K562 (cell line): ENCODE results near the gene MYO1F. TPM values are rescaled to one million over a fixed set of nuclear protein-coding genes. Genes with fewer than 3 reads are reported as not detected.

Source experiments
- ARID1B ChIP-seq: fragments of 450-650 bp; IDR thresholded peaks from 2 replicates; pipeline ENCODE4 v1.6.1; 2016; ENCODE audit warnings: antibody characterized with exemption, mild to moderate bottlenecking, inconsistent platforms
- BRCA1 ChIP-seq, 2 experiments: fragments of 450-650 bp in 1 of 2; sonication (generic) in 1 of 2; formaldehyde crosslinking in 1 of 2; IDR thresholded peaks; 2 replicates each; pipeline versions ENCODE4 v1.5.0 to v1.6.1; 2017 to 2020; ENCODE audit warnings: mild to moderate bottlenecking in 1 of 2, missing genetic modification reagents in 1 of 2
- EGR1 ChIP-seq: fragments of 450-650 bp; conservative IDR thresholded peaks from 2 replicates; pipeline ENCODE4 v1.6.1; 2017; ENCODE audit warnings: mild to moderate bottlenecking
- EP400 ChIP-seq: fragments of 450-650 bp; IDR thresholded peaks from 2 replicates; pipeline ENCODE4 v1.6.1; 2017; ENCODE audit warnings: antibody characterized with exemption, mild to moderate bottlenecking, moderate library complexity
- ESRRB ChIP-seq: fragments of 250-450 bp; sonication (Bioruptor Pico); IDR thresholded peaks from 2 replicates; pipeline ENCODE4 v1.5.0; 2020; ENCODE audit warnings: mild to moderate bottlenecking, moderate library complexity, borderline replicate concordance
- FOXA3 ChIP-seq, 2 experiments: fragments of 450-650 bp in 1 of 2; sonication (generic) in 1 of 2; formaldehyde crosslinking; IDR thresholded peaks in 1 of 2; conservative IDR thresholded peaks in 1 of 2; 2 replicates each; pipeline versions ENCODE4 v1.4.0 to v1.8.0; 2020 to 2022; ENCODE audit warnings: mild to moderate bottlenecking in 2 of 2, missing genetic modification reagents in 1 of 2
- HNRNPL ChIP-seq: fragments of 200-400 bp; formaldehyde crosslinking; IDR thresholded peaks from 2 replicates; pipeline ENCODE4 v1.6.1; 2017; ENCODE audit warnings: low read depth, mild to moderate bottlenecking, low read length
- MEF2A ChIP-seq: IDR thresholded peaks from 2 replicates; pipeline ENCODE4 v1.6.1; 2011; ENCODE audit warnings: low read depth, mild to moderate bottlenecking, low read length, moderate library complexity; ENCODE audit not compliant: control insufficient read depth
- MTA3 ChIP-seq: fragments of 450-650 bp; formaldehyde crosslinking; IDR thresholded peaks from 2 replicates; pipeline ENCODE4 v1.6.1; 2017; ENCODE audit warnings: mild to moderate bottlenecking, borderline replicate concordance
- NFXL1 ChIP-seq: fragments of 450-650 bp; formaldehyde crosslinking; IDR thresholded peaks from 2 replicates; pipeline ENCODE4 v1.4.0; 2021; ENCODE audit warnings: mild to moderate bottlenecking
- PHTF2 ChIP-seq: fragments of 250-450 bp; sonication (Bioruptor Pico); IDR thresholded peaks from 2 replicates; pipeline ENCODE4 v1.5.0; 2021; ENCODE audit warnings: mild to moderate bottlenecking
- POLR2G ChIP-seq: fragments of 200-400 bp; formaldehyde crosslinking; IDR thresholded peaks from 2 replicates; pipeline ENCODE4 v1.6.1; 2017; ENCODE audit warnings: low read depth, mild to moderate bottlenecking, antibody characterized with exemption, low read length, moderate library complexity
- POLR2H ChIP-seq: IDR thresholded peaks from 2 replicates; pipeline ENCODE4 v1.6.1; 2016; ENCODE audit warnings: missing genetic modification characterization, low read depth, mild to moderate bottlenecking, control low read depth, missing compliant biosample characterization, moderate library complexity
- RAD51 ChIP-seq: fragments of 450-650 bp; IDR thresholded peaks from 2 replicates; pipeline ENCODE4 v1.7.1; 2016; ENCODE audit warnings: low read depth, mild to moderate bottlenecking, borderline replicate concordance
- SREBF1 ChIP-seq: fragments of 150-350 bp; IDR thresholded peaks from 2 replicates; pipeline ENCODE4 v1.6.1; 2014; ENCODE audit warnings: antibody characterized with exemption, low read depth, low read length, borderline replicate concordance
- ZNF197 ChIP-seq: fragments of 200-800 bp; sonication (Bioruptor generic); IDR thresholded peaks from 2 replicates; pipeline ENCODE4 v1.6.1; 2016; ENCODE audit warnings: low read depth, missing genetic modification characterization, missing compliant biosample characterization
- ZNF76 ChIP-seq: fragments of 250-450 bp; sonication (Bioruptor Pico); IDR thresholded peaks from 2 replicates; pipeline ENCODE4 v1.4.0; 2020; ENCODE audit warnings: mild to moderate bottlenecking, moderate library complexity, borderline replicate concordance
- ZNF780A ChIP-seq: fragments of 250-450 bp; sonication (Bioruptor Pico); IDR thresholded peaks from 2 replicates; pipeline ENCODE4 v1.5.0; 2021; ENCODE audit warnings: mild to moderate bottlenecking
- polyA plus RNA-seq, 8 experiments: library from polyadenylated mRNA; depleted of rRNA in 4 of 8; stranded (reverse) in 5 of 8; unstranded in 3 of 8; fragments of >200 nt; fragmentation: Nextera tagmentation in 2 of 8; fragmentation: Illumina TruSeq in 1 of 8; extraction: Ambion mirVana in 2 of 8; extraction: Trizol in 1 of 8; gene quantifications; 2 replicates each; pipeline versions ENCODE4 v1.2.1 to v1.2.3, GENCODE V29; 2011 to 2014; ENCODE audit warnings: inconsistent platforms in 1 of 8, missing spikeins in 1 of 8
- total RNA-seq, 7 experiments: library from RNA; depleted of rRNA in 6 of 7; stranded (reverse); fragments of >200 nt in 6 of 7; fragmentation: Illumina TruSeq in 2 of 7; extraction: Trizol in 2 of 7; gene quantifications; 2 replicates each; pipeline versions ENCODE4 v1.2.1 to v1.2.3, GENCODE V29; 2011 to 2021; ENCODE audit warnings: low replicate concordance in 1 of 7
- TF ChIP-seq, protein P1 (sequence below): fragments of 450-650 bp; formaldehyde crosslinking; IDR thresholded peaks from 2 replicates; pipeline ENCODE4 v1.4.0; 2022; ENCODE audit warnings: missing genetic modification characterization
- TF ChIP-seq, protein P2 (sequence below): sonication (generic); formaldehyde crosslinking; IDR thresholded peaks from 2 replicates; pipeline ENCODE4 v1.8.0; 2023; ENCODE audit warnings: mild to moderate bottlenecking, missing genetic modification reagents
- TF ChIP-seq, protein P3 (sequence below): sonication (generic); formaldehyde crosslinking; IDR thresholded peaks from 2 replicates; pipeline ENCODE4 v1.9.0; 2022; ENCODE audit warnings: mild to moderate bottlenecking, missing genetic modification reagents
- TF ChIP-seq, protein P4 (sequence below): fragments of 450-650 bp; IDR thresholded peaks from 2 replicates; pipeline ENCODE4 v1.7.1; 2018; ENCODE audit warnings: mild to moderate bottlenecking, low read depth; ENCODE audit not compliant: partially characterized antibody

MYO1F gene
- total and polyA plus RNA-seq, 9 of the 15 experiments (the other 6 are each of a cell fraction or from before 2014, with no cell fraction given): 0.78 to 9.4 (median 4.3) TPM

DNA sequence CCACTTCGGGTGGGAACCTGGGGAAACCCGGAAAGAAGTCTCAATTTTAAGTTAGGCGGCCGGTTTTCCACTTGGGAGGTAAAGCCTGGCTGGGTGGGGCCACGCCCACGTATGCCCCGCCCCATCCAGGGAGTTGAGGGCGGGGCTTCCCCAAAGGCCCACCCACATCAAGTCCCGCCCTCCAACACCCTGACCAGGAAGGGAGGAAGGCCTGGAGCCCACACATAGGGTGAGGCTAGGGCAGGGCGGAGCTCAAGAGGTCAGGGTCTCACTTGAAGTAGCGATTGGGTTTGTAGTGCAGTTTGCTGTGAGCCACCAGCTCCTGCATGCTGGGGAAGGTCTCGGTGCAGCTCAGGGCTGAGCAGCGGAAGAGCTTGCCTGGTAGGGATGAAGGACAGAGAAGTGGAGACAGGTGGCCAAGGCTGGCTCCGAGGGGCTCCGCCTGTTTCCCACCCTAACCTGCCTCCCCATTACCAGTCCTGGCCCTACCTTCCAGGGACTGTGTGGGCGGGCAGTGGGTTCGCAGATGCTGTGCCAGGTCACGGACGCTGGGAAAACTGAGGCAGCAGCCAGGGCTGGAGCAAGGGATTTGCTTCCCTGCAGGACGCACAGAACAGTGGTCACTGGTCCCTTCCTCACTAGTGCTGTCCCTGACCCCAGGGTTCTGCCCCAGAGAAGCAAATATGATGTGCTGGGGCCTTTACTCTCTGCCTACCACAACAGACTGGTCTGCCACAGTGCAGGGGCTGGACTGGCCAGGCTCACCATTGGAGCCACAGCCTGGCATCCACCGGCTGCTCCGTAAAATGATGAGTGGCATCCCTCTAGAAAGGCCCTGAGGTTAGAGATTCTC is 64.9 kb downstream of the MYO1F start (continued):
- TF ChIP-seq, protein P1, sequence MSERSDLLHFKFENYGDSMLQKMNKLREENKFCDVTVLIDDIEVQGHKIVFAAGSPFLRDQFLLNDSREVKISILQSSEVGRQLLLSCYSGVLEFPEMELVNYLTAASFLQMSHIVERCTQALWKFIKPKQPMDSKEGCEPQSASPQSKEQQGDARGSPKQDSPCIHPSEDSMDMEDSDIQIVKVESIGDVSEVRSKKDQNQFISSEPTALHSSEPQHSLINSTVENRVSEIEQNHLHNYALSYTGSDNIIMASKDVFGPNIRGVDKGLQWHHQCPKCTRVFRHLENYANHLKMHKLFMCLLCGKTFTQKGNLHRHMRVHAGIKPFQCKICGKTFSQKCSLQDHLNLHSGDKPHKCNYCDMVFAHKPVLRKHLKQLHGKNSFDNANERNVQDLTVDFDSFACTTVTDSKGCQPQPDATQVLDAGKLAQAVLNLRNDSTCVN: no peak
- TF ChIP-seq ZNF780A (CRISPR knock-in tag) (no peak), NFXL1 (no peak), POLR2H (tag) (no peak), MTA3 (no peak), EP400 (no peak), PHTF2 (CRISPR knock-in tag) (no peak), MEF2A (no peak), ESRRB (CRISPR knock-in tag) (no peak), ZNF197 (CRISPR knock-in tag) (no peak), RAD51 (no peak), EGR1 (peak; percentile 93), FOXA3 (CRISPR knock-in tag; conservative IDR thresholded peaks at IDR 0.05 in 1 of 2, IDR thresholded peaks at IDR 0.05 in 1 of 2) (no peak), BRCA1 (IDR thresholded peaks at IDR 0.05) (no peak), BRCA1 (CRISPR knock-in tag; IDR thresholded peaks at IDR 0.05) (0 out of 2 replicates have a peak, but pooled peaks have one; percentile 64), SREBF1 (no peak), ARID1B (no peak), HNRNPL (no peak), POLR2G (no peak; the same call in 1 of the 2 replicates), ZNF76 (CRISPR knock-in tag) (no peak)
- TF ChIP-seq, protein P2, sequence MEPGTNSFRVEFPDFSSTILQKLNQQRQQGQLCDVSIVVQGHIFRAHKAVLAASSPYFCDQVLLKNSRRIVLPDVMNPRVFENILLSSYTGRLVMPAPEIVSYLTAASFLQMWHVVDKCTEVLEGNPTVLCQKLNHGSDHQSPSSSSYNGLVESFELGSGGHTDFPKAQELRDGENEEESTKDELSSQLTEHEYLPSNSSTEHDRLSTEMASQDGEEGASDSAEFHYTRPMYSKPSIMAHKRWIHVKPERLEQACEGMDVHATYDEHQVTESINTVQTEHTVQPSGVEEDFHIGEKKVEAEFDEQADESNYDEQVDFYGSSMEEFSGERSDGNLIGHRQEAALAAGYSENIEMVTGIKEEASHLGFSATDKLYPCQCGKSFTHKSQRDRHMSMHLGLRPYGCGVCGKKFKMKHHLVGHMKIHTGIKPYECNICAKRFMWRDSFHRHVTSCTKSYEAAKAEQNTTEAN (CRISPR knock-in tag): no peak
- TF ChIP-seq, protein P3, sequence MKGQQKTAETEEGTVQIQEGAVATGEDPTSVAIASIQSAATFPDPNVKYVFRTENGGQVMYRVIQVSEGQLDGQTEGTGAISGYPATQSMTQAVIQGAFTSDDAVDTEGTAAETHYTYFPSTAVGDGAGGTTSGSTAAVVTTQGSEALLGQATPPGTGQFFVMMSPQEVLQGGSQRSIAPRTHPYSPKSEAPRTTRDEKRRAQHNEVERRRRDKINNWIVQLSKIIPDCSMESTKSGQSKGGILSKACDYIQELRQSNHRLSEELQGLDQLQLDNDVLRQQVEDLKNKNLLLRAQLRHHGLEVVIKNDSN (CRISPR knock-in tag): no peak
- TF ChIP-seq, protein P4, sequence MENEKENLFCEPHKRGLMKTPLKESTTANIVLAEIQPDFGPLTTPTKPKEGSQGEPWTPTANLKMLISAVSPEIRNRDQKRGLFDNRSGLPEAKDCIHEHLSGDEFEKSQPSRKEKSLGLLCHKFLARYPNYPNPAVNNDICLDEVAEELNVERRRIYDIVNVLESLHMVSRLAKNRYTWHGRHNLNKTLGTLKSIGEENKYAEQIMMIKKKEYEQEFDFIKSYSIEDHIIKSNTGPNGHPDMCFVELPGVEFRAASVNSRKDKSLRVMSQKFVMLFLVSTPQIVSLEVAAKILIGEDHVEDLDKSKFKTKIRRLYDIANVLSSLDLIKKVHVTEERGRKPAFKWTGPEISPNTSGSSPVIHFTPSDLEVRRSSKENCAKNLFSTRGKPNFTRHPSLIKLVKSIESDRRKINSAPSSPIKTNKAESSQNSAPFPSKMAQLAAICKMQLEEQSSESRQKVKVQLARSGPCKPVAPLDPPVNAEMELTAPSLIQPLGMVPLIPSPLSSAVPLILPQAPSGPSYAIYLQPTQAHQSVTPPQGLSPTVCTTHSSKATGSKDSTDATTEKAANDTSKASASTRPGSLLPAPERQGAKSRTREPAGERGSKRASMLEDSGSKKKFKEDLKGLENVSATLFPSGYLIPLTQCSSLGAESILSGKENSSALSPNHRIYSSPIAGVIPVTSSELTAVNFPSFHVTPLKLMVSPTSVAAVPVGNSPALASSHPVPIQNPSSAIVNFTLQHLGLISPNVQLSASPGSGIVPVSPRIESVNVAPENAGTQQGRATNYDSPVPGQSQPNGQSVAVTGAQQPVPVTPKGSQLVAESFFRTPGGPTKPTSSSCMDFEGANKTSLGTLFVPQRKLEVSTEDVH: no peak
